ENCODE results near the gene HS6ST3.

DNA sequence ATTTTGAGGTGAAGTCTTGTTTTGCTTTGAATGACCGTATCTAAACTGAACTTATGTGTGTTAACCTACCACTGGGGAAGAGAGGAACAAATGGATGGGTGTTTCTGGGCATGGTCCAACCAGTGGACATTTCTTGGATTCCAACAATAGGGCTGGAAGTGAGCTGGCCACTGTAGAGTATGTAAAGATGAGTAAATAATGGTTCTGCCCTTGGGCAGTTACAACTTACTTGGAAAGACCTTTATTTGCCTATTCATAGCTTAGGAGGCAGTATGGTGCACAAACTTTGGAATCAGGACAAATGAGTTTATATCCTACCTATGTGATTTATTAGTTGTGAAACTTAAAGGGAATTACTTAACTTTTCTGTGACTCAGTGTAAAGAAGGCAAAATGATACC, 429.5 kb downstream of the HS6ST3 start:
- TF ChIP-seq CTCF (conservative IDR thresholded peaks at IDR 0.05 in 1 of 2, IDR thresholded peaks at IDR 0.05 in 1 of 2; ENCODE audit: extremely low read depth in 1 of 2, insufficient read depth in 1 of 2, low read depth in 1 of 2, low read length in 2 of 2): no peak
- no peak for TF ChIP-seq EZH2 (IDR thresholded peaks at IDR 0.05; ENCODE audit: borderline replicate concordance, low read length)
